ENCODE measurements around the gene KIF26A. TPM values are rescaled to one million over a fixed set of nuclear protein-coding genes. Genes with fewer than 3 reads are reported as not detected.

The KIF26A gene
- total and polyA plus RNA-seq, 2 experiments from 2014 or later, result 3.5 to 5.0 TPM

- DNase-seq (ENCODE audit: low spot score), result peak; percentile 68
These were observed 30.5 kb upstream of the KIF26A start for GRCh38 chr14:104107611-104108569.

GRCh38 chr14:104108570-104109541, 29.5 kb upstream of the KIF26A start:
- H3K27ac ChIP-seq, result no peak overlapping the region
- TF ChIP-seq CTCF (IDR thresholded peaks at IDR 0.05; ENCODE audit: poor library complexity) (no peak), EZH2 (IDR thresholded peaks at IDR 0.05; ENCODE audit: borderline replicate concordance) (no peak), EZH2phosphoT487 (IDR thresholded peaks at IDR 0.05; ENCODE audit: low read depth, severe bottlenecking, unreplicated experiment) (no peak)
- H3K27me3 ChIP-seq, result no peaks in the 10 kb centered on the region
- no peak for DNase-seq (ENCODE audit: low spot score)
- no peaks in the 10 kb centered on the region for H3K9me2 ChIP-seq (replicated peaks; ENCODE audit: insufficient read depth)
- no peaks in the 10 kb centered on the region for H3K4me1 ChIP-seq (ENCODE audit: insufficient read depth)
- no peak overlapping the region for H3K4me2 ChIP-seq
- H3K79me2 ChIP-seq, result no peaks in the 10 kb centered on the region
- WGBS (ENCODE audit: low lambda C conversion rate, missing lambda C conversion rate), result 68% methylated on average over 25 of the region's 26 CpGs
- no peaks in the 10 kb centered on the region for H3K9me3 ChIP-seq (ENCODE audit: low read depth)
- no peak overlapping the region for H3K4me3 ChIP-seq
- H2AFZ ChIP-seq, result no peak overlapping the region
- no peaks in the 10 kb centered on the region for H3K36me3 ChIP-seq (replicated peaks; ENCODE audit: insufficient read depth, low read depth)
- no peaks in the 10 kb centered on the region for H4K20me1 ChIP-seq (ENCODE audit: insufficient read depth, poor library complexity, severe bottlenecking)

More at GRCh38 chr14:104107611-104108569, 30.5 kb upstream of the KIF26A start:
- no peaks in the 10 kb centered on the region for H4K20me1 ChIP-seq (ENCODE audit: insufficient read depth, poor library complexity, severe bottlenecking)
- whole genome bisulfite sequencing (ENCODE audit: low lambda C conversion rate, missing lambda C conversion rate), result 75% methylated on average over 28 of the region's 32 CpGs
- no peaks in the 10 kb centered on the region for H3K9me3 ChIP-seq (ENCODE audit: low read depth)
- TF ChIP-seq EZH2 (IDR thresholded peaks at IDR 0.05; ENCODE audit: borderline replicate concordance) (no peak), CTCF (IDR thresholded peaks at IDR 0.05; ENCODE audit: poor library complexity) (no peak), EZH2phosphoT487 (IDR thresholded peaks at IDR 0.05; ENCODE audit: low read depth, severe bottlenecking, unreplicated experiment) (no peak)
- no peaks in the 10 kb centered on the region for H3K79me2 ChIP-seq
- H2AFZ ChIP-seq, result no peak overlapping the region
- no peaks in the 10 kb centered on the region for H3K27me3 ChIP-seq
- no peak overlapping the region for H3K4me2 ChIP-seq
- H3K27ac ChIP-seq, result no peak overlapping the region
- no peak overlapping the region for H3K4me3 ChIP-seq
- no peaks in the 10 kb centered on the region for H3K36me3 ChIP-seq (replicated peaks; ENCODE audit: insufficient read depth, low read depth)
- no peaks in the 10 kb centered on the region for H3K4me1 ChIP-seq (ENCODE audit: insufficient read depth)
- no peaks in the 10 kb centered on the region for H3K9me2 ChIP-seq (replicated peaks; ENCODE audit: insufficient read depth)

- H3K79me2 ChIP-seq, result no peaks in the 10 kb centered on the region
- TF ChIP-seq CTCF (IDR thresholded peaks at IDR 0.05; ENCODE audit: poor library complexity), result no peak
- no peak for DNase-seq (ENCODE audit: low spot score)
- H3K9me2 ChIP-seq (replicated peaks; ENCODE audit: insufficient read depth), result no peaks in the 10 kb centered on the region
- H2AFZ ChIP-seq, result no peak overlapping the region
- H3K27me3 ChIP-seq, result no peaks in the 10 kb centered on the region
- no peaks in the 10 kb centered on the region for H3K9me3 ChIP-seq (ENCODE audit: low read depth)
- no peaks in the 10 kb centered on the region for H4K20me1 ChIP-seq (ENCODE audit: insufficient read depth, poor library complexity, severe bottlenecking)
- WGBS (ENCODE audit: low lambda C conversion rate, missing lambda C conversion rate), result 92% methylated on average over 23 of the region's 24 CpGs
- H3K4me3 ChIP-seq, result no peak overlapping the region
- H3K4me2 ChIP-seq, result no peak overlapping the region
- H3K27ac ChIP-seq, result no peak overlapping the region
- no peaks in the 10 kb centered on the region for H3K36me3 ChIP-seq (replicated peaks; ENCODE audit: insufficient read depth, low read depth)
- no peaks in the 10 kb centered on the region for H3K4me1 ChIP-seq (ENCODE audit: insufficient read depth)
These were observed 28.5 kb upstream of the KIF26A start for GRCh38 chr14:104109731-104110361.

Measured in hepatocyte (in vitro differentiated cells).